ENCODE results near the gene ZNF407.

ZNF407 gene

GRCh38 chr18:74682991-74683297, 85.3 kb downstream of the ZNF407 start:
- DNase-seq (ENCODE audit: low spot score) = no peak
- TF ChIP-seq, protein P1, sequence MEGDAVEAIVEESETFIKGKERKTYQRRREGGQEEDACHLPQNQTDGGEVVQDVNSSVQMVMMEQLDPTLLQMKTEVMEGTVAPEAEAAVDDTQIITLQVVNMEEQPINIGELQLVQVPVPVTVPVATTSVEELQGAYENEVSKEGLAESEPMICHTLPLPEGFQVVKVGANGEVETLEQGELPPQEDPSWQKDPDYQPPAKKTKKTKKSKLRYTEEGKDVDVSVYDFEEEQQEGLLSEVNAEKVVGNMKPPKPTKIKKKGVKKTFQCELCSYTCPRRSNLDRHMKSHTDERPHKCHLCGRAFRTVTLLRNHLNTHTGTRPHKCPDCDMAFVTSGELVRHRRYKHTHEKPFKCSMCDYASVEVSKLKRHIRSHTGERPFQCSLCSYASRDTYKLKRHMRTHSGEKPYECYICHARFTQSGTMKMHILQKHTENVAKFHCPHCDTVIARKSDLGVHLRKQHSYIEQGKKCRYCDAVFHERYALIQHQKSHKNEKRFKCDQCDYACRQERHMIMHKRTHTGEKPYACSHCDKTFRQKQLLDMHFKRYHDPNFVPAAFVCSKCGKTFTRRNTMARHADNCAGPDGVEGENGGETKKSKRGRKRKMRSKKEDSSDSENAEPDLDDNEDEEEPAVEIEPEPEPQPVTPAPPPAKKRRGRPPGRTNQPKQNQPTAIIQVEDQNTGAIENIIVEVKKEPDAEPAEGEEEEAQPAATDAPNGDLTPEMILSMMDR (IDR thresholded peaks at IDR 0.05; ENCODE audit: extremely low read depth, insufficient read depth, missing control alignments) = no peak
- in situ Hi-C loops (cut with MboI; ENCODE audit: low pct_unique_long_range_greater_than_20kb, low sequenced_read_pairs, unreplicated experiment) = no loop called here

DNA sequence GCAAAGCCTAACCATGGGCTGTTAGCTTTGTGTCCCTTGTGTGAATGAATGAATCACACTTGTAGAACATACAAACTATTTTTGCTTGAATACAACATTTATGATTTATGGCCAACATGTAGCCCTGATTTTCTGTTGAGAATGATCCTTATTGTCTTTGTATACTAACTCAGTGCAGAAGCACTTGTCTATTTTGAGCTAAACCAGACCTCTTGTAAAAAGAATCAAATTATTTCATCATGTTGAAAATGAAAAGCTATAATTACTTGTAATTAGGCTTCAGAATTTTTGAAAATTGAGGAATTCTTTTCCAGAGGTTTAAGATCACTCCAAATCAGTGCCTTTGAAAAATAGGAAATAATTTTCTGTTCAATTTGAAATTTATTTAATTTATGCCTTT, 85.9 kb downstream of the ZNF407 start:
- DNase-seq (ENCODE audit: low spot score) = no peak
- TF ChIP-seq, protein P1 (IDR thresholded peaks at IDR 0.05; ENCODE audit: extremely low read depth, insufficient read depth, missing control alignments) = no peak
- in situ Hi-C loops (cut with MboI; ENCODE audit: low pct_unique_long_range_greater_than_20kb, low sequenced_read_pairs, unreplicated experiment) = no loop called here

DNA sequence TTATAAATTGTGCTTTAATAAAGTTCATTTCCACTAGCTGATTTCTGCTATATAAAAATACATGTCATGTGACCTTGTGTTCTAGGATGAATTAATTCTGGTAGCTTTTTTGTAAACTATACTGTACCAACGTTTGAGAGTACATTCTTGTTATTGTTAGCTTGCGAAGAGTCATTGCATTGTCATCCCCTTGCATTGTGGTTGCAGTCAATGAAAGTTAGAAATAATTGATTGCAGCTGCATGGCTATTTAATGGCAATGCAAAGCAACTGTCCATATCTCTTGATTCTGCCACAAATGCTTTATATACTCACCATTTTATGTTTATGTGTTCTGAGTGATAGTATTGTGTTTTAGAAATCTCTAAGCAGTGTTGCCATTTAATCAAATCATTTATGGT, 91.6 kb downstream of the ZNF407 start:
- no peak for DNase-seq (ENCODE audit: low spot score)
- TF ChIP-seq, protein P1 (IDR thresholded peaks at IDR 0.05; ENCODE audit: extremely low read depth, insufficient read depth, missing control alignments) = no peak
- in situ Hi-C loops (cut with MboI; ENCODE audit: low pct_unique_long_range_greater_than_20kb, low sequenced_read_pairs, unreplicated experiment) = no loop called here

DNA sequence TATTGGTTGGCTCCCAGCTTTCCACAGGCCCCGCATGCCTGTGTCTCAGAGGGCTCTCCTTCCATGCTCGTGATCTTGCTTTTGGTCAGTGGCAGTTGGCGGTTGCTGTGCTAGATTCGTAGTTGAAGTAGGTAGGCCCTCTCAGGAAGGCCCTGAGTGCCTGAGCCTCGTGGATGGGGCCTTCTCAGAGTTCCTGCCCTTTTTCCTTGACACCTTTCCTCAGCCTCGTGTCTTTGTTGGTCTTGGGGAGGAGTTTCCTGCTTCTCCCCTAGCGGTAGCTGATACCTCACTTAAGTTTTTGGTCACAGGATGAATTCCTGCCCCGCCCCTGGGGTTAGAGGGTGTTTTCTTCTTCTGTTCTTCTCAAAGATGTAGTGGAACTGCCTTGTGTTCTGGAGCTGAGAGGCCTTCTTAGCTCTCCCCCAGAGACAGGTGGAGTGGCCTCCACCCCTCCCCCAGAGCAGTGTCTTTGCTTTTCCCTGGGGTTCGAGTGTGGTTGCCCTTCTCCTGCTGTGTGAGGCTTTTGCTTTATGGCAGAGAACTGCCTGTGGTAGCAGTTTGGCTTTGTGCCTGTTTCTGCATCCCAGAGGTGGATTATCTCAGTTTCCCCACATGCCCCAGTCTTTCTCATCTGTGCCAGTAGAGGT, 94.8 kb downstream of the ZNF407 start:
- TF ChIP-seq, protein P1 (IDR thresholded peaks at IDR 0.05; ENCODE audit: extremely low read depth, insufficient read depth, missing control alignments) = no peak
- no peak for DNase-seq (ENCODE audit: low spot score)
- in situ Hi-C loops (cut with MboI; ENCODE audit: low pct_unique_long_range_greater_than_20kb, low sequenced_read_pairs, unreplicated experiment) = no loop called here

- in situ Hi-C loops (cut with MboI; ENCODE audit: low pct_unique_long_range_greater_than_20kb, low sequenced_read_pairs, unreplicated experiment) = no loop called here
- DNase-seq (ENCODE audit: low spot score) = no peak
- TF ChIP-seq, protein P1 (IDR thresholded peaks at IDR 0.05; ENCODE audit: extremely low read depth, insufficient read depth, missing control alignments) = no peak
Observed at GRCh38 chr18:74694436-74694835, 96.8 kb downstream of the ZNF407 start.

DNA sequence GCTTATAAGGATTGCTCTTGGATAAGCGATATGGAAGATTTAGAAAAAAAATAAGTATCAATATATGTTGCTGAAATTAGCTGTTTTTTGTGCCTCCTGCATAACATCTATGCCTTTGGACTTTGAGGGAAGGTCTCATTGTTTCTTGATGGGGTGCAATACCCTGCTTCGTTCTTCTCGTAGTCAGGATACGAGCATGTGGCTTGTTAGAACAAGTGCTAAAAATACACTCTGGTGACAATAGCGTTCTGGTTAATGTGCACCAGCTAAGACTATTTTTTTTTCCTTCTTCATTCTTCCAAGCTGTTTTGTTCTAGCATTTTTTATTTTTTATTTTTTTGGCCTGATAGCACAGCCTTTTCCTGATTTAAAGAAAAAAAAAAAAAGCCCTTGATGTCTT, 97.5 kb downstream of the ZNF407 start:
- in situ Hi-C loops (cut with MboI; ENCODE audit: low pct_unique_long_range_greater_than_20kb, low sequenced_read_pairs, unreplicated experiment) = no loop called here
- TF ChIP-seq, protein P1 (IDR thresholded peaks at IDR 0.05; ENCODE audit: extremely low read depth, insufficient read depth, missing control alignments) = no peak
- no peak for DNase-seq (ENCODE audit: low spot score)

- TF ChIP-seq, protein P1 (IDR thresholded peaks at IDR 0.05; ENCODE audit: extremely low read depth, insufficient read depth, missing control alignments) = no peak
- DNase-seq (ENCODE audit: low spot score) = no peak
- in situ Hi-C loops (cut with MboI; ENCODE audit: low pct_unique_long_range_greater_than_20kb, low sequenced_read_pairs, unreplicated experiment) = no loop called here
Observed at GRCh38 chr18:74698881-74699280, 101.2 kb downstream of the ZNF407 start.
